CD4-positive, alpha-beta T cell treated with Interleukin-12 subunit alpha and Interleukin-12 subunit beta, for 1 hour (primary cell): Measurements from ENCODE around the gene ABCA1.
A peak's percentile ranks its signal among the peaks of the same experiment; 100 is the strongest.

Source experiments
- DNase-seq: peaks from one replicate; pipeline ENCODE4 v3.0.0-alpha.2; 2020

The ABCA1 gene

DNA sequence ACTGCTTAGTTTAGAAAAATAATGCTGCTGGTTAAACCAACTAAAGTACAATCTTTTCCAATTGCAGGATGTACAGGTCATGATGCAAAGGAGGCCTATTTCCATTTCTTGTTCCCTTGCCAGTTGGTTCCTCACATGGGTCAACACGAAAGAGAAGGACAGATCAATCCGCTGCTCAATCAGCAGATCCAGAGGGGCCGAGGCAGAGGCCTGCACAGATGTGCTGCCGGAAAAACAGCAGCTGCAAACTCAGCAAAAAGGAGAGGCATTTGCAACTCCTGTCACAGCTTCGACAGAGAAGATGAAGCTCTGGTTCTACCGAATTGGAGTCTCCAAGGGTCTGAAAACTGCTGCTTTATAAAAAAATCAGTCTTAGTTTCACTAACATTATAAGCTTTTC, 94.3 kb downstream of the ABCA1 start:
- no peak for DNase-seq

DNA sequence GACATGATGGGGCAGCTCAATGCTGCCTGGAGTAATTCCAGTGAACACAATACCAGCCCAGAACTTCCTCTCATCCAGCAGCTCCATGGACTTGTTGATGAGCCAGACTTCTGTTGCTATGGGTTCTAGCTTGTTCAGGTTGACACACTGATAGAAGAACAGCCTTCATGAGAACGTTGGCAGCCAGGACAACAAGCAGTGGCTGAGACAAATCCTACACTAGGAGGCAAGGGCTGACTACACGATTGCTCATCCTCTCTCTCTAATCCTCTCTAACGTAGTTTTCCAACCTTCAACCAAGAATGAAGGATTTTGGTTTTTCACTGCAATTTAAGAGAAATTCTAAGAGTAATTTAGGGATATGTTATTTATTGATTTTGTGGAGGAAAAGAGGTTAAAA, 96.3 kb downstream of the ABCA1 start:
- no peak for DNase-seq

- no peak for DNase-seq
Observed at GRCh38 chr9:104826911-104827310, 101.0 kb downstream of the ABCA1 start.

DNA sequence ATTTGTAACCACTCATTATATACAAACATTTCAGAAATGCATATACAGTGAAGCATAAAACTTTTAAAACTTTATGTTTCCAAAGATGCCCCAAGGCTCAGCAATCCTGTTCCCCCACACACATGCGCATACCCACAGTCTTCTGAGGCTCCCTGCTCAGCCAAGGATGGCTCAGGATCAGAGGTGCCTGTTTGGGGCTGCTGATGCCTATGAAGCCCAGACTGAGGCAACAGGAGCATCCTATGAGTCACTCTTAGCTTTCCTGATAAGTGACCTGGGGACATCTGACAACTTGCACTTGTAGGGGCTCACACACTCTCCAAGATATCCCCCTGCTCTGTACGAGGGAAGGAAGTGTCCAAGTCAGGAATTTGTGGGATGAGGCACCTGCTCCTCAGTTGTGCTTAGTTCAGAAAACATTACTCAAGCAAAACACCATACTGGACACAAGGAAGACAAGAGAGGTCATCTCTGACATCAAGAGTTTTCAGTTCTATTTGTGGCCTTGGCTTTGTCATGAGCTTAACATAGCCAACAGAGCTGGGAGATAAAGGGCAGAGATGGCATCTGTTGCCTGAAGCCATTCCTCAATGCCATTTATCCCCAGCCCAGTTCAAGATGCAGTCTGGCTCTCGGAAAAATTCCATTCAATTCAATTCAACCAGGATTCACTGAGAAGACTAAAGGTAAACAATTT, 101.7 kb downstream of the ABCA1 start:
- DNase-seq = no peak

DNA sequence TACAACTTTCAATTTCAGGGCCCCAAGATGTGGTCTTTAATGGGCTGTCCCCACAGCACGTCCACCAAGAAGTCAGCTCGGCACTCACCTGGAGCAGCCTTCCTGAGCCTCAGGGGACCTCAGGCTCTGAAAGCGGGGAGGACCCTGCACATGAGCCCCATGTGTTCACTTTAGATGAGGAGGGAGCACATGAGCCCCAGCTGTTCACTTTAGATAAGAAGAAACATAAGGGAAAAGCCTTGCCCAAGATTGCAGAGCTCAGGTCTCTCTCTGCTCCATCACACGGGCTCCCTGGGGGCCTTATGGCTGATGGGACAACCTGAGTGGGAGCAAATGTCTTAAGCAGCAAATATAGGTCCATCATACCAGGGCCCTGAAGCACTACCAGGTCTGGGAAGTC, 107.6 kb downstream of the ABCA1 start:
- no peak for DNase-seq

- no peak for DNase-seq
Observed at GRCh38 chr9:104819033-104819432, 108.9 kb downstream of the ABCA1 start.

GRCh38 chr9:104817437-104817836, 110.5 kb downstream of the ABCA1 start:
- no peak for DNase-seq

- no peak for DNase-seq
Observed at GRCh38 chr9:104815851-104816565, 111.9 kb downstream of the ABCA1 start.

DNA sequence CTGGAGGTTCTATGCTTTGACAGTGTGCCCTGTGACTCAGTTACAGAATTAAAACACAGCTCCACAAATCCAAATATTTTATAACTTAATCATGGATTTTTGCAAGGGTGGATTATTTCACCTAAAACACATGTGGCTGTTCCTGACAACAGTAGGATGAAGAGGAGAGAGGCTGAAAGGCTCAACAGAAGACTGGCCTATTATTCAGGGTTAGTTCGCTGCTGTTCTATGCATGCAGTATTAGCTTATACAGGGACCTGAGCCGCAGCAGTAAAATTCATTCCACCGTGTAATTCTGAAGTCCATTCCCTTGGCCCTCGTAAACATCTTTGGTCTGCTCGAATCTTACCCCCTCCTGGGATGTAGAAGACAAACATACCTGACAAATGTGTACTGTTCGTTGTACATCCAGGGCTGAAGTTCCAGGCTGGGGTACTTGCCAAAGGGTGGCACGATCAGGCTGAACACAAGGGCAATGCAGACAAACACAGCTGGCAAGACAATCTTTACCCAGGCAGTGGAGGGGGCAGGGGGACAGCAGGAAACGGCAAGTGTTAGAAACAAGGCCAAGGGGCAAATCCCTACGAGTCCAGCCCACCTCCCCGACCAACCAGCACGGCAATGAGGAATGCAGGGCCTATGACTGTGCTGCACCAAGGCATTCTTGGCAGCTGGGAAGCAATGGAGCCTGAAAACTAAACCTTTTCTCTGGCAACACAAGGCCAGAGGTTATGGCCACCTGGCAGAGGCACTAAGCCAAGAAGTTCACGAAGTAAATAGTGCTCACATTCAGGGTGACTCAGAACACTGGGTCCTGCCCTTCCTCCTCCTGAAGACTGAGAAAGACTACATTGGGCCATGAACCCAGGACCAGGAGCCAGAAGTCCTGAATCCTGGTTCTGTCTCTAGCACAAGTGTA, 117.3 kb downstream of the ABCA1 start:
- no peak for DNase-seq

DNA sequence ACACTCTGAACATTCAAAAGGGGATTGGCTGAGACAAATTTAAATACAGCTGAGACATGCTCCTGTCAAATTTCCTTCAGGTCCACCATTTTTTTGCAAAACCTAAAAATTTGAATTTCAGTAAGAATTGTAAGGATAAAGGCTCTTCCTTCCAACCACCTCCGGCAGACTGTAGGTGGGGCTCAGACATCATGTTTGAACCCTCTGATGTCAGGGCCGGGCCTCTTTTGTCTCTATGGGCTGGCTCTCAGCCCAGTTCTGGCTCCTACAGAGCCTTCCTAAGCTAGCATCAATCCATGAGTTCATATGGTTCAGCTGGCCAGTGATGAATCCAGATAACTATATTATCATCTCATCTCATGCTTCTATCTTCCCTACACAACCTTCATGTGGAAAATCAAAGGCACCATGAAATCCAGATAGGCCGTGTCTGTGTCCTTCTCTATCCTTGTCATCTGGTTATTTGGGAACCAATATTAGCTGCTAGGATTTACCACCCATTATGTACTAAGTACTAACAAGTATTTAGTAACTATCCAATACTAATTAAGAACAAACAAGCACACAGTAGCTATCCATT, 119.8 kb downstream of the ABCA1 start:
- peak; percentile 3 for DNase-seq

- DNase-seq = no peak
Observed at GRCh38 chr9:104805441-104805840, 122.5 kb downstream of the ABCA1 start.

- no peak for DNase-seq
Observed at GRCh38 chr9:104802906-104803305, 125.0 kb downstream of the ABCA1 start.

- no peak for DNase-seq
Observed at GRCh38 chr9:104802110-104802509, 125.8 kb downstream of the ABCA1 start.

GRCh38 chr9:104800068-104800785, 127.7 kb downstream of the ABCA1 start:
- DNase-seq = no peak

GRCh38 chr9:104798209-104798995, 129.6 kb downstream of the ABCA1 start:
- no peak for DNase-seq

GRCh38 chr9:104795857-104796256, 132.1 kb downstream of the ABCA1 start:
- DNase-seq = no peak

- DNase-seq = no peak
Observed at GRCh38 chr9:104795082-104795481, 132.9 kb downstream of the ABCA1 start.

- no peak for DNase-seq
Observed at GRCh38 chr9:104794070-104794469, 133.9 kb downstream of the ABCA1 start.

GRCh38 chr9:104788251-104788650, 139.7 kb downstream of the ABCA1 start:
- no peak for DNase-seq

- DNase-seq = no peak
Observed at GRCh38 chr9:104787306-104788015, 140.5 kb downstream of the ABCA1 start.

DNA sequence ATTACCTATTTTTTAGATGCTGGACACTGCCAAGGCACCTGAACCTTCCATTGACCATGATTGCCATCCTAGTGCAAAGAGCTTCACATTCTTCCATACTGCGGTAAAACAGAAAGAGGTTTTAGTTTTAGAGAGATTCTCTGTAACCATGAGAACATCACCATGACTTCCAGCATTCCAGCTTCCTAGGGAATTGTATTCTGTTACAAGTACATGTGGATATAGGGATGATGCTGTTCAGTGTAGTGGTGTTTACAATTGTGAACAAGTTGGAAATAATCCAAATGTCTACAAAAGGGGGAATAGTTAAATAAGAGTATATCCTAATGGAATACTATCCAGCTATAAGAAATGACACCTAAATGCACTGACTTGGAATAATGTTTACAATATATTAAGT, 141.7 kb downstream of the ABCA1 start:
- no peak for DNase-seq
